ENCODE results near the gene RBSN.
"Not testable (repeated sequence)": the region's sequence is repeated elsewhere in the genome, so short reads cannot be mapped to it uniquely, and the experiment has no call there.

The RBSN gene

GRCh38 chr3:15098503-15099363, at the start of gene RBSN:
Gene RBSN (minus strand): TSS chr3:15099148. CDS start chr3:15096120, 3,028 bp downstream.
- DNase-seq (ENCODE audit: insufficient read length, low spot score) = peak; percentile 76

GRCh38 chr3:15148614-15149013, 49.7 kb upstream of the RBSN start:
- DNase-seq (ENCODE audit: insufficient read length, low spot score) (no peak), FAIRE-seq (no peak)

More at GRCh38 chr3:15098503-15099363, at the start of gene RBSN:
- FAIRE-seq = peak; percentile 93

GRCh38 chr3:15136885-15137284, 37.9 kb upstream of the RBSN start:
- not testable (repeated sequence) for FAIRE-seq; DNase-seq (ENCODE audit: insufficient read length, low spot score)

GRCh38 chr3:15134968-15135367, 36.0 kb upstream of the RBSN start:
- FAIRE-seq; DNase-seq (ENCODE audit: insufficient read length, low spot score): not testable (repeated sequence)

GRCh38 chr3:15128403-15128802, 29.5 kb upstream of the RBSN start:
- DNase-seq (ENCODE audit: insufficient read length, low spot score); FAIRE-seq: not testable (repeated sequence)

- not testable (repeated sequence) for DNase-seq (ENCODE audit: insufficient read length, low spot score); FAIRE-seq
These were observed 28.0 kb upstream of the RBSN start for GRCh38 chr3:15126975-15127374.

- DNase-seq (ENCODE audit: insufficient read length, low spot score) (no peak), FAIRE-seq (no peak)
These were observed 23.4 kb upstream of the RBSN start for GRCh38 chr3:15122398-15122797.

- FAIRE-seq (no peak), DNase-seq (ENCODE audit: insufficient read length, low spot score) (no peak)
These were observed 23.0 kb upstream of the RBSN start for GRCh38 chr3:15121936-15122335.

- DNase-seq (ENCODE audit: insufficient read length, low spot score) (no peak), FAIRE-seq (peak; percentile 26)
These were observed 22.0 kb upstream of the RBSN start for GRCh38 chr3:15120986-15121385.

GRCh38 chr3:15117011-15117410, 18.1 kb upstream of the RBSN start:
- FAIRE-seq = no peak

GRCh38 chr3:15116032-15116669, 17.2 kb upstream of the RBSN start:
- no peak for FAIRE-seq
- no peak for DNase-seq (ENCODE audit: insufficient read length, low spot score)

More at GRCh38 chr3:15117011-15117410, 18.1 kb upstream of the RBSN start:
- DNase-seq (ENCODE audit: insufficient read length, low spot score) = no peak

GRCh38 chr3:15114466-15115358, 15.8 kb upstream of the RBSN start:
- DNase-seq (ENCODE audit: insufficient read length, low spot score) (no peak), FAIRE-seq (no peak)

- FAIRE-seq (no peak), DNase-seq (ENCODE audit: insufficient read length, low spot score) (no peak)
These were observed 14.9 kb upstream of the RBSN start for GRCh38 chr3:15113884-15114283.

- DNase-seq (ENCODE audit: insufficient read length, low spot score) = no peak
- FAIRE-seq = no peak
These were observed 14.5 kb upstream of the RBSN start for GRCh38 chr3:15113471-15113870.

GRCh38 chr3:15112011-15112410, 13.1 kb upstream of the RBSN start:
- DNase-seq (ENCODE audit: insufficient read length, low spot score) (no peak), FAIRE-seq (no peak)

- DNase-seq (ENCODE audit: insufficient read length, low spot score) (no peak), FAIRE-seq (no peak)
These were observed 11.3 kb upstream of the RBSN start for GRCh38 chr3:15110206-15110605.

GRCh38 chr3:15108869-15109268, 9.9 kb upstream of the RBSN start:
- DNase-seq (ENCODE audit: insufficient read length, low spot score) = no peak
- FAIRE-seq = no peak

- FAIRE-seq = no peak
These were observed 9.2 kb upstream of the RBSN start for GRCh38 chr3:15108082-15108545.

GRCh38 chr3:15107075-15107947, 8.4 kb upstream of the RBSN start:
- DNase-seq (ENCODE audit: insufficient read length, low spot score) (no peak), FAIRE-seq (no peak)

More at GRCh38 chr3:15108082-15108545, 9.2 kb upstream of the RBSN start:
- peak; percentile 58 for DNase-seq (ENCODE audit: insufficient read length, low spot score)

- DNase-seq (ENCODE audit: insufficient read length, low spot score) (no peak), FAIRE-seq (no peak)
These were observed 3.9 kb upstream of the RBSN start for GRCh38 chr3:15102836-15103235.

Measured in GM19239 (cell line).